ENCODE data around the gene CACYBP.

Gene CACYBP

GRCh38 chr1:174971902-174972301, 27.8 kb upstream of the CACYBP start:
- in situ Hi-C loops (cut with MboI; ENCODE audit: low sequenced_read_pairs) = no loop called here

GRCh38 chr1:174974711-174975119, 25.0 kb upstream of the CACYBP start:
- in situ Hi-C loops (cut with MboI; ENCODE audit: low sequenced_read_pairs) = loop anchor here (25.0 kb wide), 1 partner anchor 712 kb away; no protein-coding TSS in a partner anchor

GRCh38 chr1:174975764-174976163, 24.0 kb upstream of the CACYBP start:
- in situ Hi-C loops (cut with MboI; ENCODE audit: low sequenced_read_pairs) = loop anchor here (25.0 kb wide), 1 partner anchor 713 kb away; no protein-coding TSS in a partner anchor

- in situ Hi-C loops (cut with MboI; ENCODE audit: low sequenced_read_pairs) = loop anchor here (25.0 kb wide), 1 partner anchor 714 kb away; no protein-coding TSS in a partner anchor
Observed at GRCh38 chr1:174976436-174977108, 23.2 kb upstream of the CACYBP start.

- in situ Hi-C loops (cut with MboI; ENCODE audit: low sequenced_read_pairs) = loop anchor here (25.0 kb wide), 1 partner anchor 721 kb away; no protein-coding TSS in a partner anchor
Observed at GRCh38 chr1:174982971-174983689, 16.6 kb upstream of the CACYBP start.

GRCh38 chr1:174984952-174985351, 14.8 kb upstream of the CACYBP start:
- in situ Hi-C loops (cut with MboI; ENCODE audit: low sequenced_read_pairs) = loop anchor here (25.0 kb wide), 1 partner anchor 723 kb away; no protein-coding TSS in a partner anchor

- in situ Hi-C loops (cut with MboI; ENCODE audit: low sequenced_read_pairs) = loop anchor here (25.0 kb wide), 1 partner anchor 726 kb away; no protein-coding TSS in a partner anchor
Observed at GRCh38 chr1:174988539-174988938, 11.2 kb upstream of the CACYBP start.

- in situ Hi-C loops (cut with MboI; ENCODE audit: low sequenced_read_pairs) = loop anchor here (25.0 kb wide), 1 partner anchor 727 kb away; no protein-coding TSS in a partner anchor
Observed at GRCh38 chr1:174988986-174989385, 10.8 kb upstream of the CACYBP start.

- in situ Hi-C loops (cut with MboI; ENCODE audit: low sequenced_read_pairs) = loop anchor here (5.0 to 25.0 kb wide), 2 partner anchors 217 to 727 kb away; no protein-coding TSS in a partner anchor
Observed at GRCh38 chr1:174989536-174990220, 10.1 kb upstream of the CACYBP start.

- in situ Hi-C loops (cut with MboI; ENCODE audit: low sequenced_read_pairs) = loop anchor here (5.0 to 25.0 kb wide), 2 partner anchors 218 to 728 kb away; no protein-coding TSS in a partner anchor
Observed at GRCh38 chr1:174990382-174990999, 9.3 kb upstream of the CACYBP start.

GRCh38 chr1:174991473-174991872, 8.3 kb upstream of the CACYBP start:
- in situ Hi-C loops (cut with MboI; ENCODE audit: low sequenced_read_pairs) = loop anchor here (5.0 to 25.0 kb wide), 2 partner anchors 219 to 729 kb away; no protein-coding TSS in a partner anchor

- in situ Hi-C loops (cut with MboI; ENCODE audit: low sequenced_read_pairs) = loop anchor here (25.0 kb wide), 1 partner anchor 733 kb away; no protein-coding TSS in a partner anchor
Observed at GRCh38 chr1:174995121-174995520, 4.6 kb upstream of the CACYBP start.

- in situ Hi-C loops (cut with MboI; ENCODE audit: low sequenced_read_pairs) = loop anchor here (25.0 kb wide), 1 partner anchor 734 kb away; no protein-coding TSS in a partner anchor
Observed at GRCh38 chr1:174995916-174996315, 3.8 kb upstream of the CACYBP start.

GRCh38 chr1:174996476-174996875, 3.3 kb upstream of the CACYBP start:
- in situ Hi-C loops (cut with MboI; ENCODE audit: low sequenced_read_pairs) = loop anchor here (25.0 kb wide), 1 partner anchor 734 kb away; no protein-coding TSS in a partner anchor

GRCh38 chr1:174997041-174997440, 2.7 kb upstream of the CACYBP start:
- in situ Hi-C loops (cut with MboI; ENCODE audit: low sequenced_read_pairs) = loop anchor here (25.0 kb wide), 1 partner anchor 735 kb away; no protein-coding TSS in a partner anchor

- in situ Hi-C loops (cut with MboI; ENCODE audit: low sequenced_read_pairs) = loop anchor here (25.0 kb wide), 1 partner anchor 736 kb away; no protein-coding TSS in a partner anchor
Observed at GRCh38 chr1:174998569-174999215, 1.1 kb upstream of the CACYBP start.

GRCh38 chr1:174999216-174999935, 371 bp upstream of the CACYBP start:
- in situ Hi-C loops (cut with MboI; ENCODE audit: low sequenced_read_pairs) = loop anchor here (25.0 kb wide), 1 partner anchor 737 kb away; no protein-coding TSS in a partner anchor

- in situ Hi-C loops (cut with MboI; ENCODE audit: low sequenced_read_pairs) = no loop called here
Observed at GRCh38 chr1:175000697-175001187, 995 bp downstream of the CACYBP start.
